ENCODE results near the gene PIH1D2.
"Not testable (repeated sequence)": the region's sequence is repeated elsewhere in the genome, so short reads cannot be mapped to it uniquely, and the experiment has no call there.

DNA sequence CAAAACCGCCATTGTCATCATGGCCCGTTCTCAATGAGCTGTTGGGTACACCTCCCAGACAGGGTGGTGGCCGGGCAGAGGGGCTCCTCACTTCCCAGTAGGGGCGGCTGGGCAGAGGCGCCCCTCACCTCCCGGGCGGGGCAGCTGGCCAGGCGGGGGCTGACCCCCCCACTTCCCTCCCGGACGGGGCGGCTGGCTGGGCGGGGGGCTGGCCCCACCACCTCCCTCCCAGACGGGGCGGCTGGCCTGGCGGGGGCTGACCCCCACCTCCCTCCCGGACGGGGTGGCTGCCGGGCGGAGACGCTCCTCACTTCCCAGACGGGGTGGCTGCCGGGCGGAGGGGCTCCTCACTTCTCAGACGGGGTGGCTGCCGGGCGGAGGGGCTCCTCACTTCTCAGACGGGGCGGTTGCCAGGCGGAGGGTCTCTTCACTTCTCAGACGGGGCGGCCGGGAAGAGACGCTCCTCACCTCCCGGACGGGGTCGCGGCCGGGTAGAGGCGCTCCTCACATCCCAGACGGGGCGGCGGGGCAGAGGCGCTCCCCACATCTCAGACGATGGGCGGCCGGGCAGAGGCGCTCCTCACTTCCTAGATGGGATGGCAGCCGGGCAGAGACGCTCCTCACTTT is 46.9 kb downstream of the PIH1D2 start:
- TF ChIP-seq CTCF (conservative IDR thresholded peaks at IDR 0.05; ENCODE audit: low read depth, low read length); EZH2 (IDR thresholded peaks at IDR 0.05; ENCODE audit: borderline replicate concordance, low read depth, low read length, poor library complexity, severe bottlenecking): not testable (repeated sequence)

Measured in A673 (cell line).